K562 (cell line): Measurements from ENCODE around the gene LACC1. TPM values are rescaled to one million over a fixed set of nuclear protein-coding genes. Genes with fewer than 3 reads are reported as not detected.

Experiments
- FOXJ3 ChIP-seq: sonication (generic); formaldehyde crosslinking; IDR thresholded peaks from 2 replicates; pipeline ENCODE4 v1.4.0; 2020; ENCODE audit warnings: mild to moderate bottlenecking, missing genetic modification reagents
- PPARD ChIP-seq: fragments of 250-450 bp; sonication (Bioruptor Pico); IDR thresholded peaks from 2 replicates; pipeline ENCODE4 v1.8.0; 2022; ENCODE audit warnings: inconsistent platforms, mild to moderate bottlenecking, moderate library complexity
- RFX1 ChIP-seq: fragments of 450-650 bp; IDR thresholded peaks from 2 replicates; pipeline ENCODE4 v1.6.1; 2016; ENCODE audit warnings: mild to moderate bottlenecking, moderate library complexity
- TAF15 ChIP-seq: fragments of 200-400 bp; formaldehyde crosslinking; IDR thresholded peaks from 2 replicates; pipeline ENCODE4 v1.6.1; 2017; ENCODE audit warnings: mild to moderate bottlenecking, low read depth, low read length, moderate library complexity
- ZNF232 ChIP-seq: sonication (generic); formaldehyde crosslinking; IDR thresholded peaks from 2 replicates; pipeline ENCODE4 v1.8.0; 2022; ENCODE audit warnings: mild to moderate bottlenecking, missing genetic modification reagents
- ZNF354B ChIP-seq: fragments of 250-450 bp; sonication (Bioruptor Pico); IDR thresholded peaks from 2 replicates; pipeline ENCODE4 v1.4.0; 2020
- ZNF584 ChIP-seq: fragments of 200-800 bp; sonication (Bioruptor generic); IDR thresholded peaks from 2 replicates; pipeline ENCODE4 v1.6.1; 2016; ENCODE audit warnings: low read depth, mild to moderate bottlenecking, missing genetic modification characterization, missing compliant biosample characterization
- polyA plus RNA-seq, 8 experiments: library from polyadenylated mRNA; depleted of rRNA in 4 of 8; stranded (reverse) in 5 of 8; unstranded in 3 of 8; fragments of >200 nt; fragmentation: Nextera tagmentation in 2 of 8; fragmentation: Illumina TruSeq in 1 of 8; extraction: Ambion mirVana in 2 of 8; extraction: Trizol in 1 of 8; gene quantifications; 2 replicates each; pipeline versions ENCODE4 v1.2.1 to v1.2.3, GENCODE V29; 2011 to 2014; ENCODE audit warnings: inconsistent platforms in 1 of 8, missing spikeins in 1 of 8
- total RNA-seq, 7 experiments: library from RNA; depleted of rRNA in 6 of 7; stranded (reverse); fragments of >200 nt in 6 of 7; fragmentation: Illumina TruSeq in 2 of 7; extraction: Trizol in 2 of 7; gene quantifications; 2 replicates each; pipeline versions ENCODE4 v1.2.1 to v1.2.3, GENCODE V29; 2011 to 2021; ENCODE audit warnings: low replicate concordance in 1 of 7
- TF ChIP-seq, protein P1 (sequence below): fragments of 250-450 bp; sonication (Bioruptor Pico); IDR thresholded peaks from 2 replicates; pipeline ENCODE4 v1.5.0; 2022; ENCODE audit warnings: mild to moderate bottlenecking
- TF ChIP-seq, protein P2 (sequence below), 2 experiments: fragments of 450-650 bp; IDR thresholded peaks; 2 replicates each; pipeline ENCODE4 v1.6.1; 2016; ENCODE audit warnings: mild to moderate bottlenecking in 2 of 2, borderline replicate concordance in 1 of 2, low read depth in 1 of 2, moderate library complexity in 1 of 2
- TF ChIP-seq, protein P3 (sequence below): sonication (generic); formaldehyde crosslinking; IDR thresholded peaks from 2 replicates; pipeline ENCODE4 v1.8.1; 2023; ENCODE audit warnings: mild to moderate bottlenecking, missing genetic modification reagents

LACC1 gene
- total and polyA plus RNA-seq, 9 of the 15 experiments (the other 6 are each of a cell fraction or from before 2014, with no cell fraction given): 0.24 TPM; not detected in 8

DNA sequence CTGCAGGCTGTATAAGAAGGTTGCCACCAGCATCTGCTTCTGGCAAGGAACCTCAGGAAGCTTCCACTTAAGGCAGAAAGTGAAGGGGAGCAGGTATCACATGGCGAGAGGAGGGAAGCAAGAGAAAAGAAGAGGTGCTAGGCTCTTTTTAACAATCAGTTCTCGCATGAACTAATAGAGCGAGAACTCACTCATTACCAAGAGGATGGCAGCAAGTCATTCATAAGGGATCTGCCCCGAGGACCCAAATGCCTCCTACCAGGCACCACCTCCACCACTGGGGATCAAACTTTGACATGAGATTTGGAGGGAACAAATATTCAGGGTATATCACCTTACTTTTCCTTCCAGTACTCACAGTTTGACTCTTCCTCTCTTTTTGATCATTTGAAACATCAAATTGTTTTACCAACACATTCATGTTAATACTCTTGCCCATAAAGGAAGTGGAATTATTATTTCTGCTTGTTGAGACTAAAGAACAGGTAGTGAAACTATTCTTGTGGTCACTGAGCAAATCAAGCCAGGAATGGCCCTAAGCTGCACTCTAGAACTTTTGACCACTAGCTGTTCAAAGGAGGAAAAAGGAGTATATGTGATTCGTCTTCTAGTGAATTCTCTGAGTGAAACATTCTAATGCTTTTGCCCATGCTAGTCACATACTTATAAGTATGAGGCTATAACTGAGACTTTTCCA is 45.0 kb downstream of the LACC1 start (continued):
- TF ChIP-seq, protein P1, sequence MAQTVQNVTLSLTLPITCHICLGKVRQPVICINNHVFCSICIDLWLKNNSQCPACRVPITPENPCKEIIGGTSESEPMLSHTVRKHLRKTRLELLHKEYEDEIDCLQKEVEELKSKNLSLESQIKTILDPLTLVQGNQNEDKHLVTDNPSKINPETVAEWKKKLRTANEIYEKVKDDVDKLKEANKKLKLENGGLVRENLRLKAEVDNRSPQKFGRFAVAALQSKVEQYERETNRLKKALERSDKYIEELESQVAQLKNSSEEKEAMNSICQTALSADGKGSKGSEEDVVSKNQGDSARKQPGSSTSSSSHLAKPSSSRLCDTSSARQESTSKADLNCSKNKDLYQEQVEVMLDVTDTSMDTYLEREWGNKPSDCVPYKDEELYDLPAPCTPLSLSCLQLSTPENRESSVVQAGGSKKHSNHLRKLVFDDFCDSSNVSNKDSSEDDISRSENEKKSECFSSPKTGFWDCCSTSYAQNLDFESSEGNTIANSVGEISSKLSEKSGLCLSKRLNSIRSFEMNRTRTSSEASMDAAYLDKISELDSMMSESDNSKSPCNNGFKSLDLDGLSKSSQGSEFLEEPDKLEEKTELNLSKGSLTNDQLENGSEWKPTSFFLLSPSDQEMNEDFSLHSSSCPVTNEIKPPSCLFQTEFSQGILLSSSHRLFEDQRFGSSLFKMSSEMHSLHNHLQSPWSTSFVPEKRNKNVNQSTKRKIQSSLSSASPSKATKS (CRISPR knock-in tag): no peak
- TF ChIP-seq ZNF584 (no peak), FOXJ3 (no peak), PPARD (CRISPR knock-in tag) (no peak), TAF15 (no peak), RFX1 (no peak), ZNF354B (CRISPR knock-in tag) (no peak), ZNF232 (CRISPR knock-in tag) (no peak)
- TF ChIP-seq, protein P2, sequence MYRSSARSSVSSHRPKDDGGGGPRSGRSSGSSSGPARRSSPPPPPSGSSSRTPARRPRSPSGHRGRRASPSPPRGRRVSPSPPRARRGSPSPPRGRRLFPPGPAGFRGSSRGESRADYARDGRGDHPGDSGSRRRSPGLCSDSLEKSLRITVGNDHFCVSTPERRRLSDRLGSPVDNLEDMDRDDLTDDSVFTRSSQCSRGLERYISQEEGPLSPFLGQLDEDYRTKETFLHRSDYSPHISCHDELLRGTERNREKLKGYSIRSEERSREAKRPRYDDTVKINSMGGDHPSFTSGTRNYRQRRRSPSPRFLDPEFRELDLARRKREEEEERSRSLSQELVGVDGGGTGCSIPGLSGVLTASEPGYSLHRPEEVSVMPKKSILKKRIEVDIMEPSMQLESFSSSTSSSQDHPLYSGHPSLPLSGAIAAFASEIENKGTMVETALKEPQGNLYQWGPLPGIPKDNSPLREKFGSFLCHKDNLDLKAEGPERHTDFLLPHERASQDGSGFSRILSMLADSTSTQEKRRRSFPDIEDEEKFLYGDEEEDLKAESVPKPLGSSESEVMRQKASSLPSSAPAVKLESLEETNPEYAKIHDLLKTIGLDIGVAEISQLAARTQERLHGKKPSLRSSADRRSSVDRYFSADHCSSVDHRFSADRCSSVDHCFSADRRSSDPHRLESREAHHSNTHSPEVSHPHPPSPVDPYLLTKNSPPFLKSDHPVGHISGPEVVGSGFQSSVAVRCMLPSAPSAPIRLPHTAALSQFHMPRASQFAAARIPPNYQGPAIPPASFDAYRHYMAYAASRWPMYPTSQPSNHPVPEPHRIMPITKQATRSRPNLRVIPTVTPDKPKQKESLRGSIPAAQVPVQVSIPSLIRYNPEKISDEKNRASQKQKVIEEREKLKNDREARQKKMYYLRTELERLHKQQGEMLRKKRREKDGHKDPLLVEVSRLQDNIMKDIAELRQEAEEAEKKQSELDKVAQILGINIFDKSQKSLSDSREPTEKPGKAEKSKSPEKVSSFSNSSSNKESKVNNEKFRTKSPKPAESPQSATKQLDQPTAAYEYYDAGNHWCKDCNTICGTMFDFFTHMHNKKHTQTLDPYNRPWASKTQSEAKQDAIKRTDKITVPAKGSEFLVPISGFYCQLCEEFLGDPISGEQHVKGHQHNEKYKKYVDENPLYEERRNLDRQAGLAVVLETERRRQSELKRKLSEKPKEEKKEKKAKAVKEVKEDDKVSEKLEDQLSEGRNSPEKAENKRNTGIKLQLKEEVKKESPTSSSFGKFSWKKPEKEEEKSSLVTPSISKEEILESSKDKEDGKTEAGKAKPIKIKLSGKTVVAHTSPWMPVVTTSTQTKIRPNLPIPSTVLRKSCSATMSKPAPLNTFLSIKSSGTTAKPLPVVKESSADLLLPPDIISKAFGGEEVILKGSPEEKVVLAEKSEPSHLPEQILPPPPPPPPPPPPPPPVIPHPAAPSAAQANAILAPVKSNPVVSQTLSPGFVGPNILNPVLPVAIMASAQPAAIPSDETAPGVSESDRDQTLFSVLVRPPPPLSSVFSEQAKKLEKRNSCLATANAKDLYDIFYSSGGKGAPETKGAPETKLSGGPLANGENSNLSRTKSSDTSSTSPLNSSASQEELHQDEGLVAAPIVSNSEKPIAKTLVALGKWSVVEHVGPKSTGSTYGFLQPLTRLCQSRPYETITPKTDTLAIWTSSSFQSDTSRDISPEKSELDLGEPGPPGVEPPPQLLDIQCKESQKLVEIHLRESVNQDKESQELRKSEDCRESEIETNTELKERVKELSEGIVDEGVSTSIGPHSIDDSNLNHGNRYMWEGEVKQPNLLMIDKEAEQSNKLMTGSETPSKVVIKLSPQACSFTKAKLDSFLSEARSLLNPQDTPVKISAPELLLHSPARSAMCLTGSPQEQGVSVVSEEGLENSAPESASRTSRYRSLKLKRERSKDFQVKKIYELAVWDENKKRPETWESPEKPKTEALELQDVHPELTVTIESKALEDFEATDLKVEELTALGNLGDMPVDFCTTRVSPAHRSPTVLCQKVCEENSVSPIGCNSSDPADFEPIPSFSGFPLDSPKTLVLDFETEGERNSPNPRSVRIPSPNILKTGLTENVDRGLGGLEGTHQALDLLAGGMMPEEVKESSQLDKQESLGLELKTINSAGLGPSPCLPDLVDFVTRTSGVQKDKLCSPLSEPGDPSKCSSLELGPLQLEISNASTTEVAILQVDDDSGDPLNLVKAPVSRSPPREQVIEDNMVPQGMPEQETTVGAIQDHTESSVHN (IDR thresholded peaks at IDR 0.05; ENCODE audit: borderline replicate concordance in 1 of 2, low read depth in 1 of 2): no peak
- TF ChIP-seq, protein P3, sequence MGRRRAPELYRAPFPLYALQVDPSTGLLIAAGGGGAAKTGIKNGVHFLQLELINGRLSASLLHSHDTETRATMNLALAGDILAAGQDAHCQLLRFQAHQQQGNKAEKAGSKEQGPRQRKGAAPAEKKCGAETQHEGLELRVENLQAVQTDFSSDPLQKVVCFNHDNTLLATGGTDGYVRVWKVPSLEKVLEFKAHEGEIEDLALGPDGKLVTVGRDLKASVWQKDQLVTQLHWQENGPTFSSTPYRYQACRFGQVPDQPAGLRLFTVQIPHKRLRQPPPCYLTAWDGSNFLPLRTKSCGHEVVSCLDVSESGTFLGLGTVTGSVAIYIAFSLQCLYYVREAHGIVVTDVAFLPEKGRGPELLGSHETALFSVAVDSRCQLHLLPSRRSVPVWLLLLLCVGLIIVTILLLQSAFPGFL (CRISPR knock-in tag): no peak
